ENCODE results near the gene CDNF.

DNA sequence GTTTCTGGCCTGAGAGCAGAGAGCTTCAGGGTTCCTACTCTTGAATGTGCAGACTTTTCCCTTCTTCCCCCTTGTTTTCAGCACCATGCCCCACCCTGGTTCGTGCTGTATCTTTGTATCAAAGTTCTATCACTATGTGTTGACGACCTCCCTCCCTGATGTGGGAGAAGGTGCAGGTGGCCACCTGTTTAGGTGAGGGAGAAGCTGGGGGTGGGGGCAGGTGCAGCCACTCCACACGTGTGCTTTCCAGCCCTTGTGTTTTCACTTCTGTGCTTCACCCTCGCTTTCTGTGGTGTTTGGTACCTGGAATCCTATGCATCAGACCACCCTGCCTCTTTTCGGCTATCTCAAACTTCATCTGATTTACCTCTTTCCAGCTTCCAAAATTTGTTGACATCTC, 21.2 kb upstream of the CDNF start:
- TF ChIP-seq, protein P1, sequence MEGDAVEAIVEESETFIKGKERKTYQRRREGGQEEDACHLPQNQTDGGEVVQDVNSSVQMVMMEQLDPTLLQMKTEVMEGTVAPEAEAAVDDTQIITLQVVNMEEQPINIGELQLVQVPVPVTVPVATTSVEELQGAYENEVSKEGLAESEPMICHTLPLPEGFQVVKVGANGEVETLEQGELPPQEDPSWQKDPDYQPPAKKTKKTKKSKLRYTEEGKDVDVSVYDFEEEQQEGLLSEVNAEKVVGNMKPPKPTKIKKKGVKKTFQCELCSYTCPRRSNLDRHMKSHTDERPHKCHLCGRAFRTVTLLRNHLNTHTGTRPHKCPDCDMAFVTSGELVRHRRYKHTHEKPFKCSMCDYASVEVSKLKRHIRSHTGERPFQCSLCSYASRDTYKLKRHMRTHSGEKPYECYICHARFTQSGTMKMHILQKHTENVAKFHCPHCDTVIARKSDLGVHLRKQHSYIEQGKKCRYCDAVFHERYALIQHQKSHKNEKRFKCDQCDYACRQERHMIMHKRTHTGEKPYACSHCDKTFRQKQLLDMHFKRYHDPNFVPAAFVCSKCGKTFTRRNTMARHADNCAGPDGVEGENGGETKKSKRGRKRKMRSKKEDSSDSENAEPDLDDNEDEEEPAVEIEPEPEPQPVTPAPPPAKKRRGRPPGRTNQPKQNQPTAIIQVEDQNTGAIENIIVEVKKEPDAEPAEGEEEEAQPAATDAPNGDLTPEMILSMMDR (IDR thresholded peaks at IDR 0.05), result no peak
- no peak for TF ChIP-seq POLR2A (IDR thresholded peaks at IDR 0.05)

Data from vagina (tissue), 2 donors.